HG02642 (cell line): ENCODE measurements around the gene PFKL.

Source experiments
- ATAC-seq: cut with Tn5 transposase; IDR thresholded peaks from one replicate; pipeline ENCODE4 v1.9.1; 2021; ENCODE audit warnings: mild to moderate bottlenecking; ENCODE audit not compliant: unreplicated experiment, poor library complexity

PFKL gene

DNA sequence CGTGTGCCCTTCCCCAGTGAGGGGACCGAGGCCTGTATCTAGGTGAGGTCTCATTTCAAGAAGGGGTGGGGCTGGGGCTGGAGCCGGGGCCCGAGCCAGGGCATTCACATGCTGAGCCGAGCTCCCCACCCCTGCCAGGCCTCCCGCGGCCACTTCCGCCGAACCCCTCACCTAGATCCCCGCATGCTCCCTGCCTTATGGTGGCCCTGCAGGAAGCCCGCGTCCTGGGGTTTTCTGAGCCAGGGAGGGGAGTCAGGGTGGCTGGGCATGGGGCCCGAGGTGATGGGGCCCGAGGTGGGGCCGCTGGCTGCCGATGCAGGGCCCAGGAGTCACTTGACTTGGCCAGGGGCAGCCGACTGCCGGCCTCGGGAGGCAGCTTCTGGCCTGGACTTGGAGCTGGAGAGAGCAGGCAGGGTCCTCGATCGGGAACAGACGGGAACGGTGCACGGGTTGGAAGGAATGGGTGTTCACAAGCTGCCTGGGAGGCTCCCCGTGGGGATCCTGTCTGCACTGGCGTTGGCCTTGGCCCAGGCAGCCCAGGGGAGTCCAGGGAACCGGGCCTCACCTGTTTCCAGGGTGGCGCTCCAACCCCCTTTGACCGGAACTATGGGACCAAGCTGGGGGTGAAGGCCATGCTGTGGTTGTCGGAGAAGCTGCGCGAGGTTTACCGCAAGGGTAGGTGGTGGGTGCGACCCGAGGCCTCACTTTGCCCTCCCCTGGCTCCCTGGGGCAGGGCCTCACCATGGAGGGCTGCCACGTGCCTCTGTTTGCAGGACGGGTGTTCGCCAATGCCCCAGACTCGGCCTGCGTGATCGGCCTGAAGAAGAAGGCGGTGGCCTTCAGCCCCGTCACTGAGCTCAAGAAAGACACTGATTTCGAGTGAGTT, 25.8 kb downstream of the PFKL start:
- ATAC-seq: no peak

DNA sequence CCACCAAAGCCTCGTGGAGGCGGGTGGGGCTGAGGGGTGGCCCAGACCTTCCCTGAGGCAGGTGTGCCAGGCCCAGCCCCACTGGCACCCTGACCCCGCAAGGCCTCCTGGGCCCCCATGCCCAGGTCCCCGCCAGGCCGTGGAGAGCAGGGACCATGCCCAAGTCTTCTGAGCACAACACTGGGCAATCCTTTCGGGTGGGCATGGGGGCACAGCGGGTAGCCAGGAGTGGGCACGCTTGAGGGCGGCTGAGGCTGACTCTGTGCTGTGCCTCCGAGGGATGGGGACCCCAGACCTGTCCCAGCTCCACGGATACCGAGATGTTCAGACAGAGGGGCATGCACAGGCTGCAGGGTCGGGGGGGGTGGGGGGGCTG, 26.4 kb downstream of the PFKL start:
- no peak for ATAC-seq

GRCh38 chr21:44326716-44327602, 27.1 kb downstream of the PFKL start:
- ATAC-seq: no peak

DNA sequence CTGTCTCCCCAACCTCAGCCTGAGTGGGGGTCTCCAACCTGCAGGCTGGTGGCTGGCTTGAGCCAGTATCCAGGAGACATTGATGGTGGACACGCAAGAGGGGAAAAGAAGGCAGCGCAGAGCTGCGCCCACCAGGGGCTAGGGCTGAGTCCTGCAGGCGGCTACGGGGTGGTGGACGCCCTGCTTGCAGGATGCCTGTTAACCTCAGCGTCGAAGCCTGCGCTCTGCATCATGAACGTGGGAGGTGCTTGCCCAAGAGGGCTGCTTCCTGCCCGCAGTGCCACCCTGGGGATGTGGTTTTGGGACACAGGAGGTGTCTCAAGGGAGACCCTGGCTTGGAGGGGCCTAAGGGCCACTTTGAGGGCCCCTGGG, 27.7 kb downstream of the PFKL start:
- no peak for ATAC-seq

- ATAC-seq: no peak
Observed at GRCh38 chr21:44328242-44328895, 28.5 kb downstream of the PFKL start.

DNA sequence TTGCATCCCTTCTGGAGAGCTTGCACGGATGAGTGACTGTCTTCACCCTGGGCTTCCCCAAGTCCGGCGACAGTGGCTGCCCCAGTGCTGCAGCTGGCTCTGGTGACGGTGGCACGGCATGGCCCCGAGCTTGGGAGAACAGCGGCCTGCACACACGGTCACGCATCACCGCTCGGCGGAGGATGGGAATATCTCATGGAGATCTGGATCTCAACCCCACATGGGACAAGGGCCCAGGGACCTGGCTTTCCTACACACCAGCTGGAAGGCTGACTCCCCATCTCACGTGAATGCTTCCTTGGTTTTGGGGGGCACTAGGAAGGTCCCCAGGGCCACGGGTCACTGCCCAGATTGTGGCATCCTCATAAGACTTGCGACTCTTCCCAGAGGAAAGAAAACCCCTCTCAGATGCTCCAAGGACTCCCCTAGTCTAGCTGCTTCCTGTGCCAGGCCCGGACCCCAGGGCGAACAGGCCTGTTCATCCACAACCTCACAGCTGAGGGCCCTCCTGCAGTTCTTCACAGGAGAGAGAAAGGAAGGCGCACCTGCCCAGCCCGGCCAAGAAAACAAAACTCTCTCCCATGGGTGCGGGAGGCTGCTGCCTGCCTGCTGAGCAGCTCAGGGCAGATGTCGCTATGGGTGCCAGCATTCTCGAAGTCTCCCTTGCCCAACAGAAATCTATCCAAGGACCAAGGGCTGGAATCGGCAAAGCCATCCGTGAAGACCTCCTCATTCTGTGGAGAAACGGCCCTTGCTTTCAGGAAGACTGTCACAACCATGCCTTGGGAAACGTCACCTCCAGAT, 29.4 kb downstream of the PFKL start:
- no peak for ATAC-seq

- no peak for ATAC-seq
Observed at GRCh38 chr21:44329971-44330681, 30.3 kb downstream of the PFKL start.

DNA sequence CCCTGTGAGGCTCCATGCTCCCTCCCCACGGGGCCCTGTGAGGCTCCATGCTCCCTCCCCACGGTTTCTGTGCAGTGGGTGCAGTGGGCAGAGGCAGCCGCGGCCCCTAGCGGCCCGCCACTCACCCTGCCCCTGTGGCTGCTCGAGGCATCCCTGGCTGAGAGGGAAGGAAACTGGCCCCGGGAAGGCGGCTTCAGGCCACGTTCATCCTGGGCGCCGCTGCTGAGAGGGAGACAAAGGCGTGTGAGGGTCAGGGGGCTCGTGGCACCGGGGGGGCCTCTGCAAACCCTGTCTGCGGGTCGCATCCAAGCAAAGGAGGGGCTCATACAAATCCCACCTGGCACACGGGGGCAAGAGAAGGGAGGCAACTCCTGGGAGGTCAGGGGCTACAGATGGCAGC, 30.8 kb downstream of the PFKL start:
- no peak for ATAC-seq

- ATAC-seq: no peak
Observed at GRCh38 chr21:44331209-44331608, 31.4 kb downstream of the PFKL start.

- no peak for ATAC-seq
Observed at GRCh38 chr21:44331650-44332307, 31.9 kb downstream of the PFKL start.

- ATAC-seq: no peak
Observed at GRCh38 chr21:44332383-44332782, 32.5 kb downstream of the PFKL start.

- no peak for ATAC-seq
Observed at GRCh38 chr21:44332965-44333364, 33.1 kb downstream of the PFKL start.

DNA sequence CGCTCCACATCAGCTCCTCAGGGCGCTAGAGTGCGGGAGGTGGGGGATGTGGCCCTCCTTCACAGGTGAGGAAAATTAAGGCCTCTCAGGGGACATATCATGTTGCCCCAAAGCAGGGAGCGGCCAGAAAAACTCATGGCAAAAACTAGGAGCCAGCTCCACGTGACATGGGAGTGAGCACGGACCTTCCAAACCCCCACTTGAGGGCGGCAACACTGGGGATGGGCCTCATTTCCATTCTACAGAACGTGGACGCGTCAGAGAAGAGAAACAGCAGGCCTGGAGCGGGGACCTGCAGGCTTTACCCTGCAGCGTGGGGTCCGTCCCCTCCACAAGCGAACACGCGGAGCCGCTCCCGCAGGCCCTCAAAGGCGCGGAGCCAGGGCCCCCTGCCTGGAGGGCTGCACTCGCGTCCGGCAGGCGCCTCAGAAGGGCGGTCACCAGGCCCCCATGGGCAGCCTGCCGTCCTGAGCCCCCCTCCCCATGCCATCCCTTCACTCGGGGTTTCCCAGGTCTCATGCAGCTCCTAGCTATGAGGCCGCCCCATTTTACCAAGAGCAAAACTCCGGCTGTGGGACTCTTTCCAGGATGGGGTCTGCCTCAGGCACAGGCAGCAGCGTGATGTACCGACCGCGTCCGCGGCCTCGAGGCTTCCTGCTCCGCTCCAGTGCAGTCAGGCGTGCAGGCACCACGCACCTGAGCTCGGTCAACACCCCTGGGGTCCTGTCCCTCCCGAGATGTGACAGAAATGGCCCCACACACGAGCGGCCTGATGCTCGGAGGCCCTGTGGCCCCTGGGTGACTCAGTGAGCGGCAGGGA, 33.9 kb downstream of the PFKL start:
- ATAC-seq: no peak

- ATAC-seq: no peak
Observed at GRCh38 chr21:44334329-44335030, 34.6 kb downstream of the PFKL start.

- no peak for ATAC-seq
Observed at GRCh38 chr21:44335266-44336059, 35.6 kb downstream of the PFKL start.

DNA sequence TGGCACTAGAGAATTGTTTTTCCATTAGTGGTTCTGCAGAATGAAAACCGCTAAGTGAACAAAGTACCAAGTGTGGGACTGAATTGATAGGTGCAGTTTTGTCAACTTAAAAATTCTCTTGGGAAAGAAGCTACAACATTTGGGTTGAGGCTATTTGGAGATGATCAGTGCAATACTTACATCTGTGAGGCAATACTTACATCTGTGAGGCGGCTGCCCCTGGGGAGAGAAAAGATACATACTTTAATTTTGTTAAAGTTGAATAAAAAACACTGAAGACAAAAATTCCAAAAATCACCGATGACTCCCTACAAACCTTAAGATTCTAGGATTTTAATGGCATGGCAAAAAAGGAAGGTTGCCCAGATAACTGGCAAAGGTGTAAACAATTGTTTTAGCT, 37.6 kb downstream of the PFKL start:
- no peak for ATAC-seq
